HepG2 (cell line): ENCODE measurements around the gene ADCY9. TPM values are rescaled to one million over a fixed set of nuclear protein-coding genes. Genes with fewer than 3 reads are reported as not detected.

Experiments
- ATAC-seq: fragments of 200-7000 bp; cut with Tn5 transposase; 3 replicates; pipeline ENCODE4 v1.9.1; 2020; ENCODE audit warnings: mild to moderate bottlenecking, moderate library complexity
- BruUV-seq: library from RNA; stranded (reverse); fragments of 400-500 nt; replicated peaks from 2 replicates; lab custom pipeline; 2021; lab: Mats Ljungman, UMichigan
- CTCF ChIA-PET: fragments of 300-600 bp; formaldehyde crosslinking; extraction: SDS; loops from one replicate; lab custom pipeline; 2021; ENCODE audit warnings: low total read pairs, inconsistent platforms, low intra/inter-chr PET ratio; lab: Yijun Ruan, JAX
- POLR2A ChIA-PET: fragments of 350-600 bp; sonication (Branson Sonifier 250); formaldehyde crosslinking; loops from one replicate; lab custom pipeline; 2020; ENCODE audit warnings: antibody characterized with exemption, inconsistent platforms; lab: Yijun Ruan, JAX
- DNase-seq: peaks from one replicate; pipeline ENCODE4 v3.0.0-alpha.2; 2015; ENCODE audit warnings: low spot score
- FAIRE-seq: peaks from 3 replicates; lab custom pipeline; 2011; peaks lifted over from hg19 to GRCh38; lab: Jason Lieb, UNC
- H2AFZ ChIP-seq: one replicate; pipeline ENCODE4 v1.6.1; 2011; ENCODE audit warnings: low read length, inconsistent platforms
- H3K27ac ChIP-seq: fragments of 300-600 bp; 3 replicates; pipeline ENCODE4 v1.8.0; 2011; ENCODE audit warnings: mixed run types, mild to moderate bottlenecking, mixed read lengths, low read length, inconsistent platforms; ENCODE audit not compliant: insufficient read depth; ENCODE audit errors: extremely low read length
- H3K27me3 ChIP-seq, 2 experiments: fragments of 200-600 bp in 1 of 2; 2 replicates in 1 of 2; 3 replicates in 1 of 2; pipeline versions ENCODE4 v1.6.0 to v1.8.0; 2011; ENCODE audit warnings: low read length in 2 of 2, mild to moderate bottlenecking in 2 of 2, moderate library complexity in 2 of 2, inconsistent platforms in 1 of 2; ENCODE audit not compliant: insufficient read depth in 2 of 2, control insufficient read depth in 1 of 2
- H3K36me3 ChIP-seq, 2 experiments: fragments of 200-600 bp in 1 of 2; replicated peaks in 1 of 2; 2 replicates in 1 of 2; 3 replicates in 1 of 2; pipeline versions ENCODE4 v1.5.1 to v1.8.0; 2011; ENCODE audit warnings: low read length in 2 of 2, inconsistent platforms in 1 of 2; ENCODE audit not compliant: insufficient read depth in 2 of 2, control insufficient read depth in 1 of 2
- H3K4me1 ChIP-seq: 2 replicates; pipeline ENCODE4 v1.5.1; 2012; ENCODE audit warnings: low read length, inconsistent platforms; ENCODE audit not compliant: insufficient read depth
- H3K4me2 ChIP-seq: 2 replicates; pipeline ENCODE4 v1.6.0; 2011; ENCODE audit warnings: low read depth, low read length, inconsistent platforms
- H3K4me3 ChIP-seq, 3 experiments: fragments of 200-600 bp in 1 of 3; sonication (generic), shearing (Covaris generic) in 1 of 3; replicated peaks in 1 of 3; 2 replicates each; pipeline ENCODE4 v1.5.1; 2011 to 2016; ENCODE audit warnings: low read length in 3 of 3, inconsistent platforms in 2 of 3, low read depth in 2 of 3, mild to moderate bottlenecking in 2 of 3, control low read depth in 1 of 3, mixed read lengths in 1 of 3; ENCODE audit not compliant: insufficient read depth in 1 of 3
- H3K79me2 ChIP-seq: one replicate; pipeline ENCODE4 v1.6.1; 2011; ENCODE audit warnings: low read length, inconsistent platforms; ENCODE audit not compliant: insufficient read depth
- H3K9ac ChIP-seq: 2 replicates; pipeline ENCODE4 v1.6.0; 2011; ENCODE audit warnings: mild to moderate bottlenecking, low read depth, low read length, inconsistent platforms; ENCODE audit not compliant: insufficient read depth
- H3K9me3 ChIP-seq: 2 replicates; pipeline ENCODE4 v1.5.1; 2012; ENCODE audit warnings: mild to moderate bottlenecking, low read length
- H4K20me1 ChIP-seq: 2 replicates; pipeline ENCODE4 v1.6.0; 2011; ENCODE audit warnings: inconsistent platforms, mild to moderate bottlenecking, low read length, moderate library complexity; ENCODE audit not compliant: insufficient read depth
- CC2D1A ChIP-seq: sonication (generic); formaldehyde crosslinking; IDR thresholded peaks from 2 replicates; pipeline ENCODE4 v1.8.1; 2023; ENCODE audit warnings: mild to moderate bottlenecking, missing genetic modification reagents
- JUN ChIP-seq: sonication (generic); formaldehyde crosslinking; IDR thresholded peaks from 2 replicates; pipeline ENCODE4 v1.4.0; 2020; ENCODE audit warnings: mild to moderate bottlenecking, missing genetic modification reagents
- KDM5B ChIP-seq: sonication (generic); formaldehyde crosslinking; IDR thresholded peaks from 2 replicates; pipeline ENCODE4 v1.4.0; 2020; ENCODE audit warnings: missing genetic modification reagents, mild to moderate bottlenecking, borderline replicate concordance
- MAFG ChIP-seq: sonication (generic); formaldehyde crosslinking; IDR thresholded peaks from 2 replicates; pipeline ENCODE4 v1.5.1; 2020; ENCODE audit warnings: mild to moderate bottlenecking, missing genetic modification reagents
- MAZ ChIP-seq, 2 experiments: sonication (generic) in 1 of 2; formaldehyde crosslinking in 1 of 2; IDR thresholded peaks; 2 replicates each; pipeline versions ENCODE4 v1.5.0 to v1.6.1; 2012 to 2020; ENCODE audit warnings: low read depth in 2 of 2, mild to moderate bottlenecking in 2 of 2, borderline replicate concordance in 1 of 2, improper control_type of control experiment in 1 of 2, low read length in 1 of 2, missing genetic modification reagents in 1 of 2, moderate library complexity in 1 of 2
- NFE2 ChIP-seq: sonication (generic); formaldehyde crosslinking; IDR thresholded peaks from 2 replicates; pipeline ENCODE4 v1.4.0; 2020; ENCODE audit warnings: missing genetic modification reagents
- RARA ChIP-seq: IDR thresholded peaks from 2 replicates; pipeline ENCODE4 v1.6.1; 2016; ENCODE audit warnings: missing genetic modification reagents, missing compliant biosample characterization
- XRCC5 ChIP-seq: fragments of 200-400 bp; formaldehyde crosslinking; optimal IDR thresholded peaks from 2 replicates; pipeline ENCODE3; 2017; ENCODE audit warnings: mild to moderate bottlenecking, low read length
- ZNF136 ChIP-seq: sonication (generic); formaldehyde crosslinking; IDR thresholded peaks from 2 replicates; pipeline ENCODE4 v1.8.1; 2022; ENCODE audit warnings: low read depth, mild to moderate bottlenecking, moderate library complexity, missing genetic modification reagents
- ZNF44 ChIP-seq: sonication (generic); formaldehyde crosslinking; IDR thresholded peaks from 2 replicates; pipeline ENCODE4 v1.5.1; 2020; ENCODE audit warnings: mild to moderate bottlenecking, missing genetic modification reagents
- ZNF460 ChIP-seq: sonication (generic); formaldehyde crosslinking; IDR thresholded peaks from 2 replicates; pipeline ENCODE4 v1.5.1; 2020; ENCODE audit warnings: missing genetic modification reagents, mild to moderate bottlenecking, borderline replicate concordance
- ZNF557 ChIP-seq: sonication (generic); formaldehyde crosslinking; IDR thresholded peaks from 2 replicates; pipeline ENCODE4 v1.4.0; 2020; ENCODE audit warnings: missing genetic modification reagents
- ZNF619 ChIP-seq: sonication (generic); formaldehyde crosslinking; IDR thresholded peaks from 2 replicates; pipeline ENCODE4 v1.4.0; 2020; ENCODE audit warnings: mild to moderate bottlenecking, missing genetic modification reagents
- ZXDC ChIP-seq: sonication (generic); formaldehyde crosslinking; IDR thresholded peaks from 2 replicates; pipeline ENCODE4 v1.5.0; 2020; ENCODE audit warnings: mild to moderate bottlenecking, missing genetic modification reagents
- WGBS: methylation state at CpG from one replicate; pipeline ENCODE4 v1.1.6; 2017; ENCODE audit warnings: low lambda C conversion rate; 5-methylcytosine and 5-hydroxymethylcytosine counted together
- in situ Hi-C: cut with HindIII; loops from 2 replicates; pipeline ENCODE4 v1.10.0; 2017; ENCODE audit warnings: low pct_unique_long_range_greater_than_20kb; ENCODE audit not compliant: extremely low pct_ligation_motif_present
- intact Hi-C: fragments of 100-400 bp; cut with micrococcal nuclease; formaldehyde crosslinking; loops from one replicate; pipeline ENCODE4 v1.10.0; 2022; ENCODE audit not compliant: unreplicated experiment
- polyA plus RNA-seq, 8 experiments: library from polyadenylated mRNA; depleted of rRNA in 3 of 8; stranded (reverse) in 7 of 8; unstranded in 1 of 8; fragments of >200 nt; fragmentation: Illumina TruSeq in 4 of 8; extraction: Trizol in 4 of 8; gene quantifications; 2 replicates each; pipeline versions ENCODE4 v1.2.1 to v1.2.3, GENCODE V29; 2011 to 2016; ENCODE audit warnings: low read depth in 4 of 8, missing spikeins in 1 of 8, mixed read lengths in 1 of 8; ENCODE audit not compliant: insufficient read depth in 1 of 8
- total RNA-seq, 5 experiments: library from RNA; depleted of rRNA; stranded (reverse); fragments of >200 nt; fragmentation: Illumina TruSeq; extraction: Trizol; gene quantifications; 2 replicates each; pipeline ENCODE4 v1.2.3, GENCODE V29; 2016; ENCODE audit warnings: low read depth in 1 of 5
- TF ChIP-seq, protein P1 (sequence below): sonication (generic); formaldehyde crosslinking; conservative IDR thresholded peaks from 2 replicates; pipeline ENCODE4 v1.8.0; 2022; ENCODE audit warnings: mild to moderate bottlenecking, moderate library complexity, missing genetic modification reagents
- TF ChIP-seq, protein P2 (sequence below): sonication (generic); formaldehyde crosslinking; IDR thresholded peaks from 2 replicates; pipeline ENCODE4 v1.4.0; 2020; ENCODE audit warnings: mild to moderate bottlenecking, missing genetic modification reagents

The ADCY9 gene
- total and polyA plus RNA-seq, 2 of the 13 experiments (the other 11 are each of a cell fraction or from before 2014, with no cell fraction given) = 11.2 to 13.9 TPM

- WGBS = 27% methylated on average over 13 of the region's 13 CpGs
- H3K27ac ChIP-seq = no peak overlapping the region
- TF ChIP-seq, protein P1, sequence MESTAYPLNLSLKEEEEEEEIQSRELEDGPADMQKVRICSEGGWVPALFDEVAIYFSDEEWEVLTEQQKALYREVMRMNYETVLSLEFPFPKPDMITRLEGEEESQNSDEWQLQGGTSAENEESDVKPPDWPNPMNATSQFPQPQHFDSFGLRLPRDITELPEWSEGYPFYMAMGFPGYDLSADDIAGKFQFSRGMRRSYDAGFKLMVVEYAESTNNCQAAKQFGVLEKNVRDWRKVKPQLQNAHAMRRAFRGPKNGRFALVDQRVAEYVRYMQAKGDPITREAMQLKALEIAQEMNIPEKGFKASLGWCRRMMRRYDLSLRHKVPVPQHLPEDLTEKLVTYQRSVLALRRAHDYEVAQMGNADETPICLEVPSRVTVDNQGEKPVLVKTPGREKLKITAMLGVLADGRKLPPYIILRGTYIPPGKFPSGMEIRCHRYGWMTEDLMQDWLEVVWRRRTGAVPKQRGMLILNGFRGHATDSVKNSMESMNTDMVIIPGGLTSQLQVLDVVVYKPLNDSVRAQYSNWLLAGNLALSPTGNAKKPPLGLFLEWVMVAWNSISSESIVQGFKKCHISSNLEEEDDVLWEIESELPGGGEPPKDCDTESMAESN (CRISPR knock-in tag) = no peak
- TF ChIP-seq JUN (CRISPR knock-in tag) = no peak
- no peak for TF ChIP-seq ZNF619
- no peak for TF ChIP-seq XRCC5
- TF ChIP-seq KDM5B (CRISPR knock-in tag) = no peak
- no peak for TF ChIP-seq ZNF460 (CRISPR knock-in tag)
- no peak for TF ChIP-seq ZNF557 (CRISPR knock-in tag)
- TF ChIP-seq CC2D1A = no peak
- TF ChIP-seq NFE2 (CRISPR knock-in tag) = no peak
- no peak for TF ChIP-seq ZNF44 (CRISPR knock-in tag)
- no peak for TF ChIP-seq ZNF136 (CRISPR knock-in tag)
- no peak for TF ChIP-seq MAFG (CRISPR knock-in tag)
- TF ChIP-seq, protein P2, sequence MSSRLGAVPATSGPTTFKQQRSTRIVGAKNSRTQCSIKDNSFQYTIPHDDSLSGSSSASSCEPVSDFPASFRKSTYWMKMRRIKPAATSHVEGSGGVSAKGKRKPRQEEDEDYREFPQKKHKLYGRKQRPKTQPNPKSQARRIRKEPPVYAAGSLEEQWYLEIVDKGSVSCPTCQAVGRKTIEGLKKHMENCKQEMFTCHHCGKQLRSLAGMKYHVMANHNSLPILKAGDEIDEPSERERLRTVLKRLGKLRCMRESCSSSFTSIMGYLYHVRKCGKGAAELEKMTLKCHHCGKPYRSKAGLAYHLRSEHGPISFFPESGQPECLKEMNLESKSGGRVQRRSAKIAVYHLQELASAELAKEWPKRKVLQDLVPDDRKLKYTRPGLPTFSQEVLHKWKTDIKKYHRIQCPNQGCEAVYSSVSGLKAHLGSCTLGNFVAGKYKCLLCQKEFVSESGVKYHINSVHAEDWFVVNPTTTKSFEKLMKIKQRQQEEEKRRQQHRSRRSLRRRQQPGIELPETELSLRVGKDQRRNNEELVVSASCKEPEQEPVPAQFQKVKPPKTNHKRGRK (CRISPR knock-in tag) = no peak
- TF ChIP-seq RARA (CRISPR knock-in tag) = no peak
- TF ChIP-seq MAZ (IDR thresholded peaks at IDR 0.05; ENCODE audit: borderline replicate concordance, low read depth, low read length) = no peak
- no peak for TF ChIP-seq MAZ (CRISPR knock-in tag; IDR thresholded peaks at IDR 0.05; ENCODE audit: low read depth)
- TF ChIP-seq ZXDC (CRISPR knock-in tag) = no peak
These were observed 181.6 kb downstream of the ADCY9 start for GRCh38 chr16:3934491-3935181.

More at GRCh38 chr16:3934491-3935181, 181.6 kb downstream of the ADCY9 start:
- no peak overlapping the region for H2AFZ ChIP-seq
- no TSS peak for BruUV-seq
- intact Hi-C loops (no loop called here), in situ Hi-C loops (no loop called here)
- no peaks in the 10 kb centered on the region for H3K9me3 ChIP-seq
- no peak overlapping the region for H3K4me2 ChIP-seq
- H3K4me3 ChIP-seq = no peak overlapping the region
- FAIRE-seq (no peak), ATAC-seq (no peak), DNase-seq (no peak)
- no peaks in the 10 kb centered on the region for H4K20me1 ChIP-seq
- ChIA-PET CTCF (no interaction called here), POLR2A (no interaction called here)
- no peaks in the 10 kb centered on the region for H3K36me3 ChIP-seq
- no peak overlapping the region for H3K9ac ChIP-seq
- peaks cover 2 to 4% of the 10 kb centered on the region in 2 experiments; a peak in 2 of 5 replicates for H3K27me3 ChIP-seq
- H3K79me2 ChIP-seq = no peaks in the 10 kb centered on the region
- peaks cover 6% of the 10 kb centered on the region for H3K4me1 ChIP-seq
